ENCODE measurements around the gene PRSS35. TPM values are rescaled to one million over a fixed set of nuclear protein-coding genes. Genes with fewer than 3 reads are reported as not detected.

Gene PRSS35
- polyA plus RNA-seq, 3 donors, result 0.11 to 0.42 (median 0.29) TPM

Other genes with a start within 250 kb of the PRSS35 start
- 10 to 100 TPM in 2 of 3 donors, 1 to 10 TPM in 1; 4.1 to 23.3 (median 20.9) TPM for gene ME1, start 81.5 kb upstream of the PRSS35 start, polyA plus RNA-seq
- under 1 TPM; 0.03 to 0.90 (median 0.78) TPM for gene SNAP91, start 196.6 kb downstream of the PRSS35 start, polyA plus RNA-seq